ENCODE data around the gene GZMB. TPM values are rescaled to one million over a fixed set of nuclear protein-coding genes. Genes with fewer than 3 reads are reported as not detected.

Gene GZMB
- total RNA-seq, 1 experiment from 2014 or later, result 0.74 TPM

- Histone ChIP-seq H3K27me3 (ENCODE audit: insufficient read depth, low read length) (no peaks in the 10 kb centered on the region), H3K79me2 (ENCODE audit: insufficient read depth, low read length) (no peaks in the 10 kb centered on the region), H3K36me3 (ENCODE audit: control insufficient read depth in 1 of 2, insufficient read depth in 2 of 2, low read length in 2 of 2) (no peaks in the 10 kb centered on the region), H3K4me3 (replicated peaks in 1 of 2; ENCODE audit: low read depth in 1 of 2, low read length in 2 of 2) (no peak overlapping the region), H3K4me2 (ENCODE audit: low read length) (no peak overlapping the region), H4K20me1 (ENCODE audit: insufficient read depth) (no peaks in the 10 kb centered on the region), H3K9me3 (ENCODE audit: control insufficient read depth in 1 of 2, insufficient read depth in 1 of 2, low read depth in 1 of 2, low read length in 2 of 2) (no peaks in the 10 kb centered on the region), H3K9me2 (ENCODE audit: insufficient read depth) (no peaks in the 10 kb centered on the region), H3K4me1 (ENCODE audit: control insufficient read depth in 1 of 2, insufficient read depth in 2 of 2, low read length in 2 of 2) (0 out of 4 replicates have a peak, but pooled peaks cover 0 to 2% of the 10 kb centered on the region in 2 experiments), H2AFZ (ENCODE audit: low read depth, low read length, poor library complexity, severe bottlenecking) (no peak overlapping the region), H3K9ac (ENCODE audit: low read length) (no peak overlapping the region), H3K27ac (ENCODE audit: low read depth, low read length) (no peak overlapping the region)
- no peak for TF ChIP-seq CEBPB (IDR thresholded peaks at IDR 0.05; ENCODE audit: low read depth)
- TF ChIP-seq JUND (IDR thresholded peaks at IDR 0.05), result no peak
- TF ChIP-seq ELF1 (IDR thresholded peaks at IDR 0.05; ENCODE audit: borderline replicate concordance, low read depth), result no peak
- no peak for TF ChIP-seq POLR2A (IDR thresholded peaks at IDR 0.05; ENCODE audit: borderline replicate concordance, extremely low read depth, insufficient read depth, insufficient read length)
- no peak for TF ChIP-seq SIN3A (IDR thresholded peaks at IDR 0.05; ENCODE audit: low read depth)
- no peak for TF ChIP-seq CTCF (IDR thresholded peaks at IDR 0.05 in 2 of 3, conservative IDR thresholded peaks at IDR 0.05 in 1 of 3; ENCODE audit: borderline replicate concordance in 1 of 3, insufficient read depth in 1 of 3, low read depth in 2 of 3, low read length in 2 of 3)
- no peak for TF ChIP-seq TCF7L2 (IDR thresholded peaks at IDR 0.05; ENCODE audit: borderline replicate concordance, extremely low read depth, insufficient read depth, insufficient read length)
- no peak for TF ChIP-seq ZNF274 (IDR thresholded peaks at IDR 0.05; ENCODE audit: low read depth, low read length)
- no peak for TF ChIP-seq REST (IDR thresholded peaks at IDR 0.05; ENCODE audit: low read depth)
- TF ChIP-seq FOSL1 (IDR thresholded peaks at IDR 0.05; ENCODE audit: low read depth), result no peak
- no peak for TF ChIP-seq CBX3 (IDR thresholded peaks at IDR 0.05; ENCODE audit: low read depth)
- TF ChIP-seq ZBTB33 (IDR thresholded peaks at IDR 0.05; ENCODE audit: extremely low read depth, insufficient replicate concordance, low read length), result no peak
- no peak for TF ChIP-seq SRF (IDR thresholded peaks at IDR 0.05; ENCODE audit: low read depth)
- no peak for TF ChIP-seq ZFX (IDR thresholded peaks at IDR 0.05)
- TF ChIP-seq EZH2 (IDR thresholded peaks at IDR 0.05), result no peak
- BruUV-seq (replicated peaks), result no TSS peak
- no peak for ATAC-seq
- ChIA-PET CTCF (interaction anchor here (0.5 to 0.9 kb wide), 2 partner anchors 82 to 197 kb away, joined by 3 read pairs; no protein-coding TSS in a partner anchor), POLR2A (no interaction called here), RAD21 (ENCODE audit: low non-redundant PET in 1 of 2, low total read pairs in 2 of 2, uncharacterized antibody in 2 of 2, unreplicated experiment in 2 of 2) (no interaction called here)
- DNase-seq (ENCODE audit: low read depth, low spot score), result no peak
- intact Hi-C loops (cut with micrococcal nuclease), result loop anchor here (2.0 kb wide), 1 partner anchor 197 kb away; no protein-coding TSS in a partner anchor
Observed at GRCh38 chr14:24677956-24678355, 44.0 kb upstream of the GZMB start.

Data from HCT116 (cell line).